Small intestine (tissue), 7 donors: ENCODE measurements around the gene NKX1-2. TPM values are rescaled to one million over a fixed set of nuclear protein-coding genes. Genes with fewer than 3 reads are reported as not detected.

Experiments
- DNase-seq, 2 donors: peaks; one replicate each; pipeline versions ENCODE4 v3.0.0 to v3.0.0-alpha.2; 2013
- FAIRE-seq: peaks from 2 replicates; lab custom pipeline; 2012; peaks lifted over from hg19 to GRCh38; lab: Jason Lieb, UNC
- H3K27ac ChIP-seq, 3 donors: one replicate each; pipeline ENCODE4 v1.5.1; 2013; ENCODE audit warnings: low read length in 2 of 3, mild to moderate bottlenecking in 2 of 3, control low read depth in 1 of 3, inconsistent platforms in 1 of 3, low read depth in 1 of 3, moderate library complexity in 1 of 3
- H3K27me3 ChIP-seq, 3 donors: one replicate each; pipeline ENCODE4 v1.6.1; 2013; ENCODE audit warnings: low read length in 3 of 3, inconsistent platforms in 1 of 3; ENCODE audit not compliant: control insufficient read depth in 3 of 3, insufficient read depth in 3 of 3
- H3K36me3 ChIP-seq, 3 donors: one replicate each; pipeline ENCODE4 v1.6.1; 2013; ENCODE audit warnings: low read length in 3 of 3, inconsistent platforms in 1 of 3, low read depth in 1 of 3, mild to moderate bottlenecking in 1 of 3, moderate library complexity in 1 of 3; ENCODE audit not compliant: control insufficient read depth in 3 of 3, insufficient read depth in 2 of 3
- H3K4me1 ChIP-seq, 3 donors: one replicate each; pipeline ENCODE4 v1.6.1; 2013; ENCODE audit warnings: low read length in 2 of 3, inconsistent platforms in 1 of 3, low read depth in 1 of 3, mild to moderate bottlenecking in 1 of 3, moderate library complexity in 1 of 3; ENCODE audit not compliant: control insufficient read depth in 3 of 3, insufficient read depth in 2 of 3
- H3K4me3 ChIP-seq, 3 donors: one replicate each; pipeline ENCODE4 v1.5.1; 2013; ENCODE audit warnings: low read length in 3 of 3, control low read depth in 1 of 3, inconsistent platforms in 1 of 3, low read depth in 1 of 3, mild to moderate bottlenecking in 1 of 3, moderate library complexity in 1 of 3
- H3K9me3 ChIP-seq, 2 donors: one replicate each; pipeline ENCODE4 v1.6.1; 2013; ENCODE audit warnings: low read depth in 1 of 2, low read length in 1 of 2; ENCODE audit not compliant: control insufficient read depth in 2 of 2, insufficient read depth in 1 of 2
- WGBS, 3 donors: extraction: QIAGEN DNeasy Blood & Tissue Kit; methylation state at CpG; one replicate each; pipeline ENCODE4 v1.1.7; 2013; 5-methylcytosine and 5-hydroxymethylcytosine counted together
- polyA plus RNA-seq, 4 donors: library from polyadenylated mRNA; stranded (reverse) in 3 of 4; unstranded in 1 of 4; fragments of 200-250 nt in 3 of 4; fragments of 120-200 nt in 1 of 4; gene quantifications; one replicate each; pipeline versions ENCODE4 v1.2.1 to v1.2.3, GENCODE V29; 2013
- donor health status: healthy with polysubstance abuse.
- donor health status: control.
- donor health status: control.
- donor health status: Bipolar disorder and iron deficiency.
- donor health status: healthy.

Gene NKX1-2
- polyA plus RNA-seq, 4 donors, result 0.06 to 13.1 TPM; not detected in 2

- DNase-seq, result no peak
- H3K9me3 ChIP-seq, result no peaks in the 10 kb centered on the region
- no peaks in the 10 kb centered on the region for H3K27me3 ChIP-seq
- H3K27ac ChIP-seq, result no peak overlapping the region
- H3K4me1 ChIP-seq, result no peaks in the 10 kb centered on the region
- no peak for FAIRE-seq
- H3K4me3 ChIP-seq, result no peak overlapping the region
- WGBS, 3 donors, result 63 to 85% (median 78%) methylated on average over 16 of the region's 16 CpGs
- peaks cover 0 to 46% (median 0%) of the 10 kb centered on the region in 3 donors for H3K36me3 ChIP-seq
These were observed 44.4 kb upstream of the NKX1-2 start for GRCh38 chr10:124494046-124494807.

GRCh38 chr10:124493214-124493882, 43.5 kb upstream of the NKX1-2 start:
- WGBS, 3 donors, result 64 to 77% (median 75%) methylated on average over 23 of the region's 23 CpGs
- no peaks in the 10 kb centered on the region for H3K4me1 ChIP-seq

GRCh38 chr10:124492266-124492665, 42.4 kb upstream of the NKX1-2 start:
- no peak for DNase-seq
- no peaks in the 10 kb centered on the region for H3K4me1 ChIP-seq
- no peak overlapping the region for H3K4me3 ChIP-seq
- 92 to 95% (median 93%) methylated on average over 8 of the region's 8 CpGs for whole genome bisulfite sequencing, 3 donors
- H3K9me3 ChIP-seq, result no peaks in the 10 kb centered on the region
- FAIRE-seq, result no peak
- no peaks in the 10 kb centered on the region for H3K27me3 ChIP-seq
- no peak overlapping the region for H3K27ac ChIP-seq
- H3K36me3 ChIP-seq, result peaks cover 0 to 51% (median 0%) of the 10 kb centered on the region in 3 donors

More at GRCh38 chr10:124493214-124493882, 43.5 kb upstream of the NKX1-2 start:
- peaks cover 0 to 50% (median 0%) of the 10 kb centered on the region in 3 donors for H3K36me3 ChIP-seq
- DNase-seq (no peak), FAIRE-seq (no peak)
- no peak overlapping the region for H3K4me3 ChIP-seq
- H3K27me3 ChIP-seq, result no peaks in the 10 kb centered on the region
- H3K9me3 ChIP-seq, result no peaks in the 10 kb centered on the region
- no peak overlapping the region for H3K27ac ChIP-seq

- 96 to 98% (median 97%) methylated on average over 9 of the region's 9 CpGs for WGBS, 3 donors
- no peak overlapping the region for H3K27ac ChIP-seq
These were observed 41.3 kb upstream of the NKX1-2 start for GRCh38 chr10:124491105-124491504.

GRCh38 chr10:124486635-124487034, 36.8 kb upstream of the NKX1-2 start:
- H3K4me3 ChIP-seq, result no peak overlapping the region
- no peak overlapping the region for H3K27ac ChIP-seq
- H3K4me1 ChIP-seq, result no peaks in the 10 kb centered on the region
- H3K36me3 ChIP-seq, result peaks cover 0 to 43% (median 2%) of the 10 kb centered on the region in 3 donors
- 95 to 96% (median 96%) methylated on average over 6 of the region's 6 CpGs for WGBS, 3 donors
- H3K9me3 ChIP-seq, result peaks cover 0 to 4% of the 10 kb centered on the region in 2 donors
- DNase-seq (no peak), FAIRE-seq (no peak)
- H3K27me3 ChIP-seq, result no peaks in the 10 kb centered on the region

More at GRCh38 chr10:124491105-124491504, 41.3 kb upstream of the NKX1-2 start:
- Histone ChIP-seq H3K27me3 (no peaks in the 10 kb centered on the region), H3K4me3 (no peak overlapping the region), H3K4me1 (no peaks in the 10 kb centered on the region), H3K9me3 (peaks cover 0 to 4% of the 10 kb centered on the region in 2 donors), H3K36me3 (peaks cover 0 to 48% (median 0%) of the 10 kb centered on the region in 3 donors)
- DNase-seq (no peak), FAIRE-seq (no peak)

GRCh38 chr10:124484661-124485060, 34.8 kb upstream of the NKX1-2 start:
- FAIRE-seq, result no peak

GRCh38 chr10:124484031-124484430, 34.2 kb upstream of the NKX1-2 start:
- Histone ChIP-seq H3K4me1 (peaks cover 0 to 5% (median 0%) of the 10 kb centered on the region in 3 donors), H3K27me3 (no peaks in the 10 kb centered on the region), H3K9me3 (peaks cover 0 to 4% of the 10 kb centered on the region in 2 donors), H3K36me3 (peaks cover 0 to 37% (median 2%) of the 10 kb centered on the region in 3 donors), H3K27ac (no peak overlapping the region), H3K4me3 (no peak overlapping the region)
- WGBS, 3 donors, result 95 to 98% (median 95%) methylated on average over 17 of the region's 17 CpGs
- DNase-seq, result no peak
- no peak for FAIRE-seq

More at GRCh38 chr10:124484661-124485060, 34.8 kb upstream of the NKX1-2 start:
- Histone ChIP-seq H3K27ac (no peak overlapping the region), H3K4me1 (peaks cover 0 to 1% (median 0%) of the 10 kb centered on the region in 3 donors), H3K9me3 (peaks cover 0 to 4% of the 10 kb centered on the region in 2 donors), H3K36me3 (peaks cover 0 to 34% (median 2%) of the 10 kb centered on the region in 3 donors), H3K4me3 (no peak overlapping the region), H3K27me3 (no peaks in the 10 kb centered on the region)
- no peak for DNase-seq
- 80 to 91% (median 84%) methylated on average over 2 of the region's 2 CpGs for WGBS, 3 donors

- peaks cover 0 to 10% (median 0%) of the 10 kb centered on the region in 3 donors for H3K4me1 ChIP-seq
- no peak overlapping the region for H3K27ac ChIP-seq
- no peaks in the 10 kb centered on the region for H3K27me3 ChIP-seq
- H3K36me3 ChIP-seq, result peaks cover 0 to 29% (median 2%) of the 10 kb centered on the region in 3 donors
- H3K9me3 ChIP-seq, result peaks cover 0 to 4% of the 10 kb centered on the region in 2 donors
- 82 to 91% (median 88%) methylated on average over 12 of the region's 12 CpGs for WGBS, 3 donors
- no peak overlapping the region for H3K4me3 ChIP-seq
- DNase-seq, result no peak
- no peak for FAIRE-seq
These were observed 33.0 kb upstream of the NKX1-2 start for GRCh38 chr10:124482876-124483275.
